ENCODE data around the gene CEP135. TPM values are rescaled to one million over a fixed set of nuclear protein-coding genes. Genes with fewer than 3 reads are reported as not detected.
"Not testable (repeated sequence)": the region's sequence is repeated elsewhere in the genome, so short reads cannot be mapped to it uniquely, and the experiment has no call there.

Gene CEP135
- total and polyA plus RNA-seq, 4 donors: 1.1 to 13.5 (median 7.2) TPM

DNA sequence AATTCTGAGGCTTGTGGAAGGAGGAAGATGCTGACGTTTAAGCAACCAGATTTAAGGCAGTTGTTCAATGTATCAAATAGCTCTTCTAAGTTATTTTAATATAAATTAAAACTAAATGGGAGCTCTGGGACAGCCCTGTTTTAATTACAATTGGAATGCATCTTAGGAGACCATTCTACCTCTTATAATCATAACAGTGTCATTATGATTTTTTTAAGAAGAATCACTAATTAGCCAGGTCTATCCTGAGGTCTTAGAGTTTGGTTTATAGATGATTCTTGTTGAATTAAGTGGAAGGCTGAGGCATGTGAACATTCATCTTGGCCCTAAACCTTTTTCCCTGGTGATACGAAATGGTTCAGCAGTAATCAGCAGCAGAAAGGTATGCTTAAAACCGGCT lies 113.4 kb downstream of the CEP135 start:
- intact Hi-C loops (cut with DNase I): no loop called here
- H3K27ac ChIP-seq (ENCODE audit: low read depth in 1 of 2, low read length in 2 of 2): no peak overlapping the region
- H3K4me1 ChIP-seq (ENCODE audit: control insufficient read depth in 1 of 2, insufficient read depth in 2 of 2, low read length in 2 of 2): no peaks in the 10 kb centered on the region
- WGBS, 2 donors: 75% methylated on average over 3 of the region's 3 CpGs
- H3K9me3 ChIP-seq (ENCODE audit: control insufficient read depth, low read length): no peaks in the 10 kb centered on the region
- peaks cover 0 to 3% of the 10 kb centered on the region in 2 donors for H3K27me3 ChIP-seq (ENCODE audit: control insufficient read depth in 1 of 2, insufficient read depth in 2 of 2, low read length in 1 of 2)
- H3K4me3 ChIP-seq (ENCODE audit: low read length in 2 of 2): no peak overlapping the region
- no peak for ATAC-seq (ENCODE audit: low FRiP score)
- DNase-seq: no peak
- no peaks in the 10 kb centered on the region for H3K36me3 ChIP-seq (ENCODE audit: control insufficient read depth in 1 of 2, insufficient read depth in 2 of 2, low read length in 1 of 2)

DNA sequence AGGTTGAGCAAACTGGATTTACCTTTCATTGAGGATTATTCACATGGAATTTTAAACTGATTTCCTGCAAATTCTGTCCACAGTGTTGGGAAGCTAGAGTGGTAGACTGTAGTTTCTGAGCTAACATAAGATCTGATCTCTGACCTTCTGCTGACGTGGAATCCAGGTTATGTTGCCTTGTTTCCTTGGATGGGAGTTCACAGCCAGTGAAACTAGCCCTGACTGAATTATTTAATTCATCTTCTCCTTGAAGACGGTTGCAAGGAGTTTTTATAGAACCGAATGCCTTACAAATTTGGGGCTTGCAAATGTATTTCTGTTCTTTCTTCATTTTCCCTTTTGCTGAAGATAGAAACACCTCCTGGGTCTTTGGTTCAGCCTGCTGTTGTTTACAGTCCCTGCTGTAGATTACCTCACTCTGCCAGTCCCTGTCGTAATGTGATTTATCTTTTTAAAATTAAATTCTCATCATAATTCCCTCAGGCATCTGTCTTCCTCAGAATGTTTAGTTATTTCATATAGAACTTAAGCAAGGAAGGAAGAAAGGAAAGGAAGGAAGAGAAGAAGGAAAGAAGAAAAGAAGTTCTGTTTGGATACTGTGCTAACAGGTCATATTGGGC lies 113.9 kb downstream of the CEP135 start:
- DNase-seq (no peak), ATAC-seq (ENCODE audit: low FRiP score) (no peak)
- Histone ChIP-seq H3K27me3 (ENCODE audit: control insufficient read depth in 1 of 2, insufficient read depth in 2 of 2, low read length in 1 of 2) (peaks cover 0 to 3% of the 10 kb centered on the region in 2 donors), H3K9me3 (ENCODE audit: control insufficient read depth, low read length) (no peaks in the 10 kb centered on the region), H3K4me1 (ENCODE audit: control insufficient read depth in 1 of 2, insufficient read depth in 2 of 2, low read length in 2 of 2) (no peaks in the 10 kb centered on the region), H3K36me3 (ENCODE audit: control insufficient read depth in 1 of 2, insufficient read depth in 2 of 2, low read length in 1 of 2) (no peaks in the 10 kb centered on the region), H3K4me3 (ENCODE audit: low read length in 2 of 2) (no peak overlapping the region), H3K27ac (ENCODE audit: low read depth in 1 of 2, low read length in 2 of 2) (no peak overlapping the region)
- 63 to 80% methylated on average over 4 of the region's 4 CpGs for WGBS, 2 donors
- intact Hi-C loops (cut with DNase I): no loop called here

- intact Hi-C loops (cut with DNase I): no loop called here
- H3K27ac ChIP-seq (ENCODE audit: low read depth in 1 of 2, low read length in 2 of 2): no peak overlapping the region
- peaks cover 4% of the 10 kb centered on the region for H3K9me3 ChIP-seq (ENCODE audit: control insufficient read depth, low read length)
- DNase-seq (no peak), ATAC-seq (ENCODE audit: low FRiP score) (no peak)
- no peaks in the 10 kb centered on the region for H3K4me1 ChIP-seq (ENCODE audit: control insufficient read depth in 1 of 2, insufficient read depth in 2 of 2, low read length in 2 of 2)
- no peaks in the 10 kb centered on the region for H3K36me3 ChIP-seq (ENCODE audit: control insufficient read depth in 1 of 2, insufficient read depth in 2 of 2, low read length in 1 of 2)
- H3K4me3 ChIP-seq (ENCODE audit: low read length in 2 of 2): no peak overlapping the region
- WGBS, 2 donors: 93 to 94% methylated on average over 2 of the region's 2 CpGs
- peaks cover 0 to 3% of the 10 kb centered on the region in 2 donors for H3K27me3 ChIP-seq (ENCODE audit: control insufficient read depth in 1 of 2, insufficient read depth in 2 of 2, low read length in 1 of 2)
Observed at GRCh38 chr4:56066493-56066892, 117.7 kb downstream of the CEP135 start.

DNA sequence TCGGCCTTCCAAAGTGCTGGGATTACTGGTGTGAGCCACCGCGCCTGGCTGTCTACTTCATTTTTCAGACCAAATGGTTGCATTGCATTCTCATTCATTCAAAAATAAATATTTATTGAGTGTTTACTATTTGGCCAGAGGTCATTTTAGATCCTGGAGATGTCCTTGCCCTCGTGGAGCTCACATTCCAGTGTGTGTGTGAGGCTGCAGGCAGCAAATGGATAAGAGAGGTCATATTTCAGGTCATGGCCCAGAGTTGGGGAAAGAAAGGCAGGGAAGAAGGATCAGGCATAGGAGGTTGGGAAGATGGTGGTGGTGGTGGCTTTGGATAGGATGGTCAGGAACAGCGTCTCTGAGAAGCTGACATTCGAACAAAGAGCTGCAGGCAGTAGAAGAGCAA lies 119.1 kb downstream of the CEP135 start:
- H3K4me1 ChIP-seq (ENCODE audit: control insufficient read depth in 1 of 2, insufficient read depth in 2 of 2, low read length in 2 of 2): no peaks in the 10 kb centered on the region
- H3K27ac ChIP-seq (ENCODE audit: low read depth in 1 of 2, low read length in 2 of 2): no peak overlapping the region
- no peak overlapping the region for H3K4me3 ChIP-seq (ENCODE audit: low read length in 2 of 2)
- DNase-seq (no peak), ATAC-seq (ENCODE audit: low FRiP score) (no peak)
- 83 to 95% methylated on average over 6 of the region's 6 CpGs for WGBS, 2 donors
- intact Hi-C loops (cut with DNase I): no loop called here
- peaks cover 0 to 3% of the 10 kb centered on the region in 2 donors for H3K27me3 ChIP-seq (ENCODE audit: control insufficient read depth in 1 of 2, insufficient read depth in 2 of 2, low read length in 1 of 2)
- H3K36me3 ChIP-seq (ENCODE audit: control insufficient read depth in 1 of 2, insufficient read depth in 2 of 2, low read length in 1 of 2): no peaks in the 10 kb centered on the region
- H3K9me3 ChIP-seq (ENCODE audit: control insufficient read depth, low read length): peaks cover 4% of the 10 kb centered on the region

- ATAC-seq (ENCODE audit: low FRiP score); H3K4me1 ChIP-seq (ENCODE audit: control insufficient read depth in 1 of 2, insufficient read depth in 2 of 2, low read length in 2 of 2); H3K27ac ChIP-seq (ENCODE audit: low read depth in 1 of 2, low read length in 2 of 2); H3K9me3 ChIP-seq (ENCODE audit: control insufficient read depth, low read length); intact Hi-C loops (cut with DNase I); H3K36me3 ChIP-seq (ENCODE audit: control insufficient read depth in 1 of 2, insufficient read depth in 2 of 2, low read length in 1 of 2); DNase-seq; H3K4me3 ChIP-seq (ENCODE audit: low read length in 2 of 2); H3K27me3 ChIP-seq (ENCODE audit: control insufficient read depth in 1 of 2, insufficient read depth in 2 of 2, low read length in 1 of 2): not testable (repeated sequence)
- WGBS, 2 donors: 89 to 92% methylated on average over 3 of the region's 3 CpGs
Observed at GRCh38 chr4:56072730-56073129, 124.0 kb downstream of the CEP135 start.

DNA sequence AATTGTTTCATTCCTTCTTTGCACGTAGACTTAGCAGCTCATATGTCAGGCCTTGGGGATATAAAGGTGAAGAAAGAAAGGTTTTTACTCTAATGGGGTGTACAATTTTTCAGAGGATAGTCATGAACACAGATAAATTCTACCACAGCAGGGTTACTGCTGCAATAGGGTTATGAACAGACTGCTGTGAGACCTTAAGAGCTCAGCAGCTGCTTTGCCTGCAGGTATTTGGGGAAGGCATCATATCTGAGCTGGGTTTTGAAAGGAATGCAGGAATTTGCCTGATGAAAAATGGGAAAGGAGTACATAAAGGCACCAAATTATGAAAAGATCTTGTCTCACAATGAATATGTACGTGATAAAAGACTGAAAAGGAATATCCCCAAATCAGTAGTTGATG lies 128.9 kb downstream of the CEP135 start:
- 94 to 95% methylated on average over 2 of the region's 2 CpGs for WGBS, 2 donors
- intact Hi-C loops (cut with DNase I): no loop called here
- Histone ChIP-seq H3K27ac (ENCODE audit: low read depth in 1 of 2, low read length in 2 of 2) (no peak overlapping the region), H3K27me3 (ENCODE audit: control insufficient read depth in 1 of 2, insufficient read depth in 2 of 2, low read length in 1 of 2) (no peaks in the 10 kb centered on the region), H3K4me1 (ENCODE audit: control insufficient read depth in 1 of 2, insufficient read depth in 2 of 2, low read length in 2 of 2) (no peaks in the 10 kb centered on the region), H3K36me3 (ENCODE audit: control insufficient read depth in 1 of 2, insufficient read depth in 2 of 2, low read length in 1 of 2) (no peaks in the 10 kb centered on the region), H3K4me3 (ENCODE audit: low read length in 2 of 2) (no peak overlapping the region), H3K9me3 (ENCODE audit: control insufficient read depth, low read length) (peaks cover 5% of the 10 kb centered on the region)
- DNase-seq (no peak), ATAC-seq (ENCODE audit: low FRiP score) (no peak)

DNA sequence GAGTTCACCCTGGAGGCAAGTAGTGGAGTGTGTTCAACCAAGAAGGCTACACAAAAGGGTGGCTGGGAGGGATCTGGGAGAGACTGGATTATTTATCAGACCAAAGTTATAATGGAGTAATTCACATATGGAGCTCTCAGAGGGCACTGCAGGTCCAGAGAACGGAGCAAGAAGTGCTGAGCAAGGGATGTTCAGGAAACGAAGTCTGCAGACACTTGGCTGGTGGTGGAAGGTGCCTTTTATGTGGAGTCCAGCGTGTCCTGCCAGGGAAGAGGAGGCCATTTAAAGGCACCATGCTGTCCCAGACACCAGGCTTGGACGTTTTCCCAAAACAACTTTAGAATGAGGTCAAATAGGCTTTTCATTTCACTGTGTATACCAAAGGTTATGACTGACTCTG lies 130.1 kb downstream of the CEP135 start:
- Histone ChIP-seq H3K27ac (ENCODE audit: low read depth in 1 of 2, low read length in 2 of 2) (no peak overlapping the region), H3K36me3 (ENCODE audit: control insufficient read depth in 1 of 2, insufficient read depth in 2 of 2, low read length in 1 of 2) (no peaks in the 10 kb centered on the region), H3K4me1 (ENCODE audit: control insufficient read depth in 1 of 2, insufficient read depth in 2 of 2, low read length in 2 of 2) (no peaks in the 10 kb centered on the region), H3K9me3 (ENCODE audit: control insufficient read depth, low read length) (peaks cover 5% of the 10 kb centered on the region), H3K27me3 (ENCODE audit: control insufficient read depth in 1 of 2, insufficient read depth in 2 of 2, low read length in 1 of 2) (no peaks in the 10 kb centered on the region), H3K4me3 (ENCODE audit: low read length in 2 of 2) (no peak overlapping the region)
- intact Hi-C loops (cut with DNase I): no loop called here
- ATAC-seq (ENCODE audit: low FRiP score) (no peak), DNase-seq (no peak)
- 53 to 57% methylated on average over 4 of the region's 4 CpGs for WGBS, 2 donors

DNA sequence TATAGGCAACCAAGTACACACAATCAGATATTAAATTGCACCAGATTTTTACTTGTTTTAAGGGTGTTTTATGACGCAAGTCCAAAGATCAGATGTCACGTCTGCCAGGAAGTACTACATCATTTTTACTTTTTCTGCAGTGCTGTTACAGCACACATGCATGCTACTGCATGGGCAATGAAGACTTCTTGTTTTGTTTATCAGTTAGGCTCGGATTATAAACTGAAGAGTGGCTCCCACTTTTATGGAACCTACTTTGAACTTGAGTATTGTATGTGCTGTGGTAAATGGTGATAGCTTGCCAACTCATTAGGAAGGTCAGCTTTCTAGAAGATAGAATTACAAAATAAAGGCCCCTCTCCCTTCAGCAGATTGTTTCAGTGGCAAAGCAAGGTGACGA lies 131.6 kb downstream of the CEP135 start:
- DNase-seq (no peak), ATAC-seq (ENCODE audit: low FRiP score) (no peak)
- no peaks in the 10 kb centered on the region for H3K36me3 ChIP-seq (ENCODE audit: control insufficient read depth in 1 of 2, insufficient read depth in 2 of 2, low read length in 1 of 2)
- WGBS, 2 donors: 78 to 81% methylated on average over 4 of the region's 4 CpGs
- H3K27ac ChIP-seq (ENCODE audit: low read depth in 1 of 2, low read length in 2 of 2): no peak overlapping the region
- H3K4me3 ChIP-seq (ENCODE audit: low read length in 2 of 2): no peak overlapping the region
- peaks cover 5% of the 10 kb centered on the region for H3K9me3 ChIP-seq (ENCODE audit: control insufficient read depth, low read length)
- intact Hi-C loops (cut with DNase I): no loop called here
- no peaks in the 10 kb centered on the region for H3K27me3 ChIP-seq (ENCODE audit: control insufficient read depth in 1 of 2, insufficient read depth in 2 of 2, low read length in 1 of 2)
- H3K4me1 ChIP-seq (ENCODE audit: control insufficient read depth in 1 of 2, insufficient read depth in 2 of 2, low read length in 2 of 2): no peaks in the 10 kb centered on the region

DNA sequence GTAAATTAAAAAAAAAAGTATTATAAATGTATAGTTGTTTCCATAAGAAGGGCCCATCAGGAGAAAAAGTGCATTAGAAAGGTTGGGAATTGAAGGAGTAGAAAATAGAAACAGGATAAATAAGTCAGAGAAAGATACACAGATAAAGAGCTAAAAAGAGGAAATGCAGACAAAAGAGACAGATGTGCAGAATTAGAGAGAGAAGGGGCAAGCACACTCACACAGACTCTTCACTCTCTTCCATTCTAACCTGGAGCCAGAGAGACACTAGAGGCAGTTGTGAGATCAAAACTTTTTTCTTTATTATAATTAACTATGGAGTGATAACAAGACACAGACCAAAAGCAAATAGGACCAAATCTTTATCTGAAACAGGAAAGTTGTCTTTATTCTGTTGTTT lies 134.1 kb downstream of the CEP135 start:
- H3K27ac ChIP-seq (ENCODE audit: low read depth in 1 of 2, low read length in 2 of 2): no peak overlapping the region
- H3K9me3 ChIP-seq (ENCODE audit: control insufficient read depth, low read length): peaks cover 4% of the 10 kb centered on the region
- intact Hi-C loops (cut with DNase I): no loop called here
- ATAC-seq (ENCODE audit: low FRiP score): no peak
- no peaks in the 10 kb centered on the region for H3K4me1 ChIP-seq (ENCODE audit: control insufficient read depth in 1 of 2, insufficient read depth in 2 of 2, low read length in 2 of 2)
- no peak for DNase-seq
- H3K4me3 ChIP-seq (ENCODE audit: low read length in 2 of 2): no peak overlapping the region
- H3K36me3 ChIP-seq (ENCODE audit: control insufficient read depth in 1 of 2, insufficient read depth in 2 of 2, low read length in 1 of 2): no peaks in the 10 kb centered on the region
- no peaks in the 10 kb centered on the region for H3K27me3 ChIP-seq (ENCODE audit: control insufficient read depth in 1 of 2, insufficient read depth in 2 of 2, low read length in 1 of 2)
